GM21717 (cell line): ENCODE measurements around the gene CTSA.

Experiments used
- ATAC-seq: cut with Tn5 transposase; IDR thresholded peaks from one replicate; pipeline ENCODE4 v1.9.1; 2021; ENCODE audit warnings: mild to moderate bottlenecking, moderate library complexity; ENCODE audit not compliant: unreplicated experiment

The CTSA gene

GRCh38 chr20:45934586-45935415, 43.7 kb downstream of the CTSA start, which contains the start of gene PCIF1:
PCIF1 (plus strand) TSS chr20:45934683; CDS start chr20:45939000, 4,317 bp downstream.
- ATAC-seq, result peak; percentile 62

- ATAC-seq, result peak; percentile 17
Observed at GRCh38 chr20:45935416-45936046, 44.4 kb downstream of the CTSA start.

GRCh38 chr20:45937765-45938164, 46.6 kb downstream of the CTSA start:
- no peak for ATAC-seq

- ATAC-seq, result no peak
Observed at GRCh38 chr20:45938727-45939438, 47.7 kb downstream of the CTSA start.

DNA sequence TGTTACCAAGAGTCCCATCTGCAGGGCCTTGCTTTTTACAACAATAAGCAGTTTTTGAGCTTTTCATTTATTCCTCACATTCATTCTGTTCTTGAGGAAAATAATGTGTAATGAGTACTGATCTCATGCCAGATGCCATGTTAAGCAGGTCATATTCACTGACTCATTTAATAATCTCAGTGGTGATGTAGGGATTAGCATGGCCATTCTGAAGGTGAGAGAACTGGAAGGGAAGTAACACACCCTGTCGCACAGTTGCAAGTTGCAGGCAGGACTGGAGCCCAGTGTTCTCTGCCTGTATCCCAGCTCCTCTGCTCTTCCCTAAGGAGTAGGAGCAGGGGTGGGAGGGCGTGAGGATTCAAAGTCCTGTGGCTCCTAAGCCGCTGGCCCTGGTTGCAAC, 48.9 kb downstream of the CTSA start:
- ATAC-seq, result no peak

- no peak for ATAC-seq
Observed at GRCh38 chr20:45940469-45940868, 49.3 kb downstream of the CTSA start.

DNA sequence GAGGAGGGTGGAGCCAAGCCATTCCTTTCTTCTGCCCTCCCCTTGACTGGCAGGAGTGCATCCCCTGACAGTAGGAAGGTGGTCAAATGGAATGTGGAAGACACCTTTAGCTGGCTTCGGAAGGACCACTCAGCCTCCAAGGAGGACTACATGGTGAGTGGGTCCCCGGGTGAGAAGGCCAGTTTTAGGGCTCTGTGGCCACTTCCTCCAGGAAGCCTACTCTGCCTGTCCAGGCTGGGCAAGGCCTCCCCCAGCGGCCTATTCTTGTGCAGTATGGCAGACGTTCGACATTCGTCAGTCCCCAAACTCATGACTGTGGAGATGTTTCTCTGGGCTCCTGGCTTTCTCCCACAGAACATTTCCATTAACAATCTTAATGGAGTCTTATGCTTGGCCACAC, 52.5 kb downstream of the CTSA start:
- ATAC-seq, result no peak

DNA sequence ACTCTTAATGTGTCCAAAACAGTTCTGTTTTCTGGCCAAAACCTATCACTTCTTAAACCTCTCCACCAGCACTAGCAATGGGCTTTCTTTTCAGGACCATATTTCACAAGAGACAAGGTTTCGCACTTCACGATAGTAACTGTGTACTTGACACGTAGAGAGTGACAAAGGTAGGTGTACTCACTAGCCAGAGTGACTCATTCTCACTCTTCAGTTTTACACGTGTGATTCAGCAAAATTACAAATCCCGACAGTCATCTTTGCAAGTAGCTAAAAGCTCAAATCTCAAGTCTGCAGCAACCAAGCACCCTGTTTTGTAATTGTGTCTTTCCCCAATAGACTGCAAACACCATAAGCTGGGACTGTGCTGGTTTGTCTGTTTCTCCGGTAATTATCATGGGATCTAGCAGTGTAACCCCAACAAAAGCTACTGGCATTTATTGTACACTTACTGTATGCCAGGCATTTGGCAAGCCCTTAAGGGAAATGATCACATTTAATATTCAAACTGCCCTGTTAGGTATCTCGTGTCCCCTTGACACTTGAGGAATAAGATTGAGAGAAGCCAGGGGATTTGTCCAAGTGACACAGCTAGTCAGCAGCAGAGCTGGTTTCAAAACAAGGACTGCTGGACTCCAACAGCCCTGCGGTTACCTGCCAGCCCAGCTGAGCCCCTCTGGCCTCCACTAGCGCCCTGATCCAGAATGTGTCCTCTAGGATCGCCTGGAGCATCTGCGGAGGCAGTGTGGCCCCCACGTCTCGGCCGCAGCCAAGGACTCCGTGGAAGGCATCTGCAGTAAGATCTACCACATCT, 53.2 kb downstream of the CTSA start:
- no peak for ATAC-seq

DNA sequence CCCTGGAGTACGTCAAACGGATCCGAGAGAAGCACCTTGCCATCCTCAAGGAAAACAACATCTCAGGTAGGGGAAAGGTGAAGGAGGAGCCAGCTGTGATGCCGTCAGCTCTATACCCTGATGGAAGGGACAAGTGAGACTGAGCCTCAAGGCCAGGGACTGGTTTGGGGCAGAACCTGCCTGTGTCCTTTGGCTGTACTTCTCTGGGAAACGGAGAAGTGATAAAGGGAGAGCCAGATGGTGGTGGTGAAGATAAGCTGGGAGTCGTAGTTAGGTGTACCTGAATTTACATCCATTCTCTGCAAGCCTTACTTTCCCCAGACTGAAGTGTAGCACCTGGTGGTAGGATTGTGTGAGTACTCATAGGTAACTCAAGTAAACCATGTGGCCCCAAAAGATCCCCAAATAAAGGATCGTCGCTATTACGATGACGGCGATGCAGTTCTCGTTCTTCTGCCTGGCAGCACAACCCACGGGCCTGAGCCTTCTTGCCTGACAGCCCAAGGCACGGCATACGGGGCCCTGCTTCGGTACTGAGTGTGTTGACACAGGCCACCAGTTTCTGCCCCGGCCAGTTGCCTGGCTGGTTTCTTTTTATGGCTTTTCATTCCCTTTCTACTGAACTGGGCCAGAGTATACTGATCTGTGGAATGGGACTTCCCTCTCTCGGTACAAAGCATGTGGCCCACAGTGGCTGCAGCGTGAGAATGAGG, 54.0 kb downstream of the CTSA start:
- no peak for ATAC-seq

- no peak for ATAC-seq
Observed at GRCh38 chr20:45945678-45946148, 54.6 kb downstream of the CTSA start.

GRCh38 chr20:45946149-45946970, 55.2 kb downstream of the CTSA start:
- ATAC-seq, result no peak

- ATAC-seq, result no peak
Observed at GRCh38 chr20:45947110-45947866, 56.2 kb downstream of the CTSA start.

- no peak for ATAC-seq
Observed at GRCh38 chr20:45948261-45948733, 57.2 kb downstream of the CTSA start.
